Activated CD8-positive, alpha-beta T cell treated with anti-CD3 and anti-CD28 coated beads, Interleukin-2, amount 10 ng/mL, durations not matched to agents 7 days and 5 days (primary cell): ENCODE data around the gene ZNF609. TPM values are rescaled to one million over a fixed set of nuclear protein-coding genes. Genes with fewer than 3 reads are reported as not detected.

Experiments
- ATAC-seq: fragments of 150-1000 bp; cut with Tn5 transposase; one replicate; pipeline ENCODE4 v1.10.0; 2021; ENCODE audit warnings: moderate library complexity
- CTCF ChIA-PET: fragments of 350-600 bp; sonication (Branson Sonifier 250); formaldehyde crosslinking; loops from one replicate; lab custom pipeline; 2021; ENCODE audit warnings: antibody characterized with exemption; lab: Charles Lee
- POLR2A ChIA-PET: fragments of 350-600 bp; sonication (Branson Sonifier 250); formaldehyde crosslinking; loops from one replicate; lab custom pipeline; 2021; ENCODE audit warnings: antibody characterized with exemption; lab: Charles Lee
- DNase-seq: peaks from one replicate; pipeline ENCODE4 v3.0.0-alpha.2; 2020
- H3K27ac Mint-ChIP-seq: one replicate; pipeline ENCODE4 v1.8.0; 2021; ENCODE audit warnings: mild to moderate bottlenecking, mixed read lengths
- H3K27me3 Mint-ChIP-seq: one replicate; pipeline ENCODE4 v1.8.0; 2021; ENCODE audit warnings: low read depth, mixed read lengths
- H3K36me3 Mint-ChIP-seq: one replicate; pipeline ENCODE4 v1.8.0; 2021; ENCODE audit warnings: low read depth, mixed read lengths
- H3K4me1 Mint-ChIP-seq: one replicate; pipeline ENCODE4 v1.8.0; 2021; ENCODE audit warnings: low read depth, mixed read lengths
- H3K4me3 Mint-ChIP-seq: one replicate; pipeline ENCODE4 v1.8.0; 2021; ENCODE audit warnings: mild to moderate bottlenecking, mixed read lengths
- H3K9me3 Mint-ChIP-seq: one replicate; pipeline ENCODE4 v1.8.0; 2022; ENCODE audit warnings: mixed read lengths; ENCODE audit not compliant: insufficient read depth
- total RNA-seq, 2 experiments: library from RNA; stranded (reverse); gene quantifications; one replicate each; pipeline ENCODE4 v1.2.3, GENCODE V29; 2021

The ZNF609 gene
- total RNA-seq, 2 experiments from 2014 or later: 39.9 to 40.5 TPM

DNA sequence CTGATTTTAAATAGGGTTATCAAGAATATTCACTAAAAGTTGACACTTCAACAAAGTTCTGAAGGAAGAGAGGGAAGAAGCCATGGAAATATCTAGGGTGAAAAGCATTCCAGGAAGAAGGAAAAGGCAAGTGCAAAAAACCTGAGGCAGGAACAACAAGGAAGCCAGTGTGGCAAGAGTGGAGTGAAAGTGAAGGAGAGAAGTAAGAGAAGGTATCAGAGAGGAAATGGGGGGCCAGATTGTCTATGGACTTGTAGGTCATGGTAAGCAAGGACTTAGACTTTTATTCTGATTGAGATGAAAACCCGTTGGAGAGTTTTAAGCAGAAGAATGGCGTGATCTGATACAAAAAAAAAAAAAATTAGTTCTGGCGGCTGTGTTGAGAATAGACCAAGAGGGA lies 18.5 kb upstream of the ZNF609 start:
- Mint-ChIP-seq H3K4me1 (peaks cover 51% of the 10 kb centered on the region), H3K27me3 (no peaks in the 10 kb centered on the region), H3K36me3 (peaks cover 34% of the 10 kb centered on the region), H3K27ac (peak overlapping the region; percentile 61), H3K9me3 (no peaks in the 10 kb centered on the region), H3K4me3 (no peak overlapping the region)
- ATAC-seq (no peak), DNase-seq (no peak)
- POLR2A ChIA-PET: no interaction called here
- CTCF ChIA-PET: no interaction called here

- CTCF ChIA-PET: interaction anchor here (1.4 to 2.3 kb wide), 2 partner anchors 15 to 17 kb away, joined by 3 to 7 read pairs; partner anchors contain the start of gene ZNF609
- DNase-seq: no peak
- ATAC-seq: no peak
- Mint-ChIP-seq H3K27ac (peak overlapping the region; percentile 27), H3K4me3 (no peak overlapping the region), H3K36me3 (peaks cover 33% of the 10 kb centered on the region), H3K4me1 (peaks cover 51% of the 10 kb centered on the region), H3K9me3 (no peaks in the 10 kb centered on the region), H3K27me3 (no peaks in the 10 kb centered on the region)
- POLR2A ChIA-PET: interaction anchor here (0.6 kb wide), 1 partner anchor 26 kb away, joined by 3 read pairs; no protein-coding TSS in a partner anchor
These were observed 17.4 kb upstream of the ZNF609 start for GRCh38 chr15:64443016-64443415.

GRCh38 chr15:64443747-64444621 lies 16.4 kb upstream of the ZNF609 start:
- ChIA-PET CTCF (interaction anchor here (0.6 to 2.3 kb wide), 4 partner anchors 14 to 239 kb away, joined by 3 to 7 read pairs (median 3); partner anchors contain the start of gene ZNF609), POLR2A (interaction anchor here (0.6 to 1.6 kb wide), 4 partner anchors 9 to 57 kb away, joined by 3 to 11 read pairs (median 3); partner anchors contain the start of genes TRIP4 and ZNF609)
- peak overlapping the region; percentile 44 for H3K4me3 Mint-ChIP-seq
- peaks cover 49% of the 10 kb centered on the region for H3K4me1 Mint-ChIP-seq
- H3K27me3 Mint-ChIP-seq: no peaks in the 10 kb centered on the region
- peaks cover 36% of the 10 kb centered on the region for H3K36me3 Mint-ChIP-seq
- peak overlapping the region; percentile 69 for H3K27ac Mint-ChIP-seq
- peak; percentile 69 for ATAC-seq
- DNase-seq: no peak
- no peaks in the 10 kb centered on the region for H3K9me3 Mint-ChIP-seq

DNA sequence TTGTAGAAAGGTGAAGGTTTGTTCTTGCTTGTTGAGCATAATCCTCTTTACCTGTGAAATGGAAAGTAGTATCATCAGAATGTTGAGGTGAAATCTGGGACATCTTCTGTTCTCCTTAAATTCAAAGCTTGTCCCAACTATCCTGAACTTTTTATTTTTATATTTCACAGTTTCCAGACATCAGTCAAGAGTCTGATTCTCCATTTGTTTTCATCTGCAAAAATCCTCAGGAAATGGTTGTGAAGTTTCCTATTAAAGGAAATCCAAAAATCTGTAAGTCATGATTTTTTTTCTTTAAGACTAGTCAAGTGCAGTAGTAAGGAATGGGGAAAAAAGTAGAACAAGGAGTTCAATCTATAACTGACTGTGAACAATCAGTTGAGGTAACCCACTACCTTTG lies 15.5 kb upstream of the ZNF609 start:
- Mint-ChIP-seq H3K27ac (peak overlapping the region; percentile 69), H3K9me3 (no peaks in the 10 kb centered on the region), H3K4me3 (no peak overlapping the region), H3K27me3 (no peaks in the 10 kb centered on the region), H3K4me1 (peaks cover 52% of the 10 kb centered on the region), H3K36me3 (peaks cover 34% of the 10 kb centered on the region)
- ChIA-PET CTCF (interaction anchor here (1.2 to 2.3 kb wide), 2 partner anchors 15 to 238 kb away, joined by 3 to 7 read pairs; partner anchors contain the start of gene ZNF609), POLR2A (interaction anchor here (1.3 to 1.6 kb wide), 2 partner anchors 15 to 57 kb away, joined by 3 to 11 read pairs; partner anchors contain the start of genes TRIP4 and ZNF609)
- no peak for ATAC-seq
- DNase-seq: no peak

DNA sequence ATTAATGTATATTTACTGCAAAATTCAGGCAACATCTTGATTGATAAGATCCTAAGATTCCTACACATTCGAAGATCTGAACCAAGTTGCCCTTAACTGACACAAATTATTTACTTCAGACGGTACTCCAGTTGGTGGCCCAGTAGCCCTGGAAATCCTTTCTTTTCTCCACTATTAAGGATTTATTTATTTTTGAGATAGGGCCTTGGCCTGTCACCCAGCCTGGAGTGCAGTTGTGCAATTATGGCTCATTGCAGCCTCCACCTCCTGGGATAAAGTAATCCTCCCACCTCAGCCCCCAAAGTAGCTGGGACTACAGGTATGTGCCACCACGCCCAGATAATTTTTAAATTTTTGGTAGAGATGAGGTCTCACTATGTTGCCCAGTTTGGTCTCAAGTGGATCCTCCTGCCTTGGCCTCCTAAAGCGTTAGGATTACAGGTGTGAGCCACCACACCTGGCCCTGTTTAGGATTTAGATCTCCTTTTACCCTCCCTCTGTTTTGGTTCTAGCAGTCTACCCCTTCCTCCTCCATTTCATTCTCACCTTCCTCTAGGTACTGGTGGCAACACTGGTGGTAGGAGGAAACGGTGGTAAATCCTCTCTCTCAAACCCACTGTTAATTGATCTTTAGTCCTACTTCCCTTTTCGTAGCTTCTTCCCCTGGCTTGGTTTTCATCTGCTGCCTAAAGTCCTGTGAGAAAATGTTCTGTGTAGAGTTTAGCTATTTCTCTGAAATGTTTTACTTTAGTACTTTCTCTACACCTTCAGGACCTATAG lies 12.7 kb upstream of the ZNF609 start:
- ChIA-PET CTCF (interaction anchor here (0.8 to 1.3 kb wide), 2 partner anchors 12 to 204 kb away, joined by 3 to 5 read pairs; no protein-coding TSS in a partner anchor), POLR2A (interaction anchor here (2.5 kb wide), 1 partner anchor 12 kb away, joined by 11 read pairs; the partner anchor contains the start of gene ZNF609)
- Mint-ChIP-seq H3K27ac (peak overlapping the region; percentile 68), H3K27me3 (no peaks in the 10 kb centered on the region), H3K36me3 (peaks cover 25% of the 10 kb centered on the region), H3K4me1 (peaks cover 57% of the 10 kb centered on the region), H3K4me3 (no peak overlapping the region), H3K9me3 (no peaks in the 10 kb centered on the region)
- ATAC-seq (peak; percentile 24), DNase-seq (no peak)

DNA sequence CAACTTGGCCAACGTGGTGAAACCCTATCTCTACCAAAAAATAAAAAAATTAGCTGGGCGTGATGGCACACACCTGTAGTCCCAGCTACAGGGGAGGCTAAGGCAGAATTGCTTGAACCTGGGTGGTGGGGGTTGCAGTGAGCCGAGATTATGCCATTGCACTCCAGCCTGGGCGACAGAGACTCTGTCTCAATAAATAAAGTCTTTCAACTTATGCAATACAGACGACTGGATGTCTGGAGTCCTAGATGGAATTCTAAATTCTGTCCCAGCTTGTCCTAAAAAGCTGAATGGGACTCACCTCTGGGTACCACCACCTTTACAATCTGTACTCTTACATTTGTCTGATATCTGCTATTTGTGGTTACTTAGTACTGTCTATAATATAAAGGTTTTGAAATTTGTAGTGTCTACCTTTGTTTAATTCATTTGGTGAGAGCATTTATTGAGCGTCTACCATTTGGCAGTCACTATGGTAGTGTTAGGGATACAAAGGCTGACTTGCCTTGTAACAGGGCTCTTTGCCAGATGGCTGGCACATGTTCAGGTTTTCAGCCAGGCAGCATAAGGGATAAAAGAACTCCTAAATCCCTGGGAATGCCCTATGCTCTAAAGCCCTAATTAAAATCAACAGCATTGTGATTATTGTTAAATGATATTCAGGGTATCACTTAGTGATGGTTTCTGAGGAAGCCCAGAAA lies 7.2 kb upstream of the ZNF609 start:
- no peaks in the 10 kb centered on the region for H3K9me3 Mint-ChIP-seq
- peaks cover 20% of the 10 kb centered on the region for H3K36me3 Mint-ChIP-seq
- H3K4me1 Mint-ChIP-seq: peaks cover 48% of the 10 kb centered on the region
- ChIA-PET CTCF (no interaction called here), POLR2A (interaction anchor here (0.6 kb wide), 1 partner anchor 9 kb away, joined by 3 read pairs; no protein-coding TSS in a partner anchor)
- no peak overlapping the region for H3K27ac Mint-ChIP-seq
- no peaks in the 10 kb centered on the region for H3K27me3 Mint-ChIP-seq
- ATAC-seq: no peak
- DNase-seq: no peak
- H3K4me3 Mint-ChIP-seq: no peak overlapping the region

DNA sequence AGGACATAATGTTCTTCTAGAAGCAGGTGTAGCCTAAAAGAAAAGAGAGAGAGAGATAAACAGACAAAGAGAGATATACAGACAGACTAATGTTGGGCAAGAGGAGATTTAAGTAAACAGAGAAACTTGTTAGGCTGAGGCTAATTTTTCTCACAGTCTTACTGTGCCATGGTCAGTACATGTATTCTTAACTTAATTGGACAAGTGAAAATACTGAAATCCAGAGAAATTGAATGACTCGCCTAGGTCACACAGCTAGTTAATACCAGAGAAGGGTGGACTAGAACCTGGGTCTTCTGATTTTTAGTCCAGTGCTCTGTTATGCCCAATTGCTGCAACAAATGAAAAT lies 6.7 kb upstream of the ZNF609 start:
- no peaks in the 10 kb centered on the region for H3K27me3 Mint-ChIP-seq
- no peak overlapping the region for H3K27ac Mint-ChIP-seq
- H3K36me3 Mint-ChIP-seq: peaks cover 16% of the 10 kb centered on the region
- DNase-seq (no peak), ATAC-seq (no peak)
- no peaks in the 10 kb centered on the region for H3K9me3 Mint-ChIP-seq
- H3K4me3 Mint-ChIP-seq: no peak overlapping the region
- POLR2A ChIA-PET: no interaction called here
- CTCF ChIA-PET: no interaction called here
- H3K4me1 Mint-ChIP-seq: peaks cover 43% of the 10 kb centered on the region

DNA sequence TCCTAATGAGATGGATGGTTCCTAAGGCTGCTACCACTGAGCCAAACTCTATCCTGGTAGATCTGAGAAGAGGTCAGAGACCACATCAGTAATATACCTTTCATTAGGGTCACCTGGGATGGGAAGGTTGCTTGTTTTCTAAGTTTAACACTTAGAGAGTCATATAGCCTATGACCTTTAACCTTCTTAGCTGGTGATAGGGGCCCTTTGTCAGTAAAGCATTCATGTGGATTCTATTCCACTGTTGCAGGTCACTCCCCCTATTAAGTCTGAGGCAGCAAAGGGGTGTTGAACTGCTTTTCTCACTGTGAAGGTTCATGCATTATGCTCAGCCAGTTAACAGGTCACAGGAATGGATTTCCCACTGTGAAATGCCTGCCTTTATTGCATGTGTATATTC lies 6.1 kb upstream of the ZNF609 start:
- H3K4me3 Mint-ChIP-seq: no peak overlapping the region
- H3K27me3 Mint-ChIP-seq: no peaks in the 10 kb centered on the region
- H3K9me3 Mint-ChIP-seq: no peaks in the 10 kb centered on the region
- no peak for ATAC-seq
- POLR2A ChIA-PET: no interaction called here
- CTCF ChIA-PET: no interaction called here
- no peak for DNase-seq
- no peak overlapping the region for H3K27ac Mint-ChIP-seq
- H3K4me1 Mint-ChIP-seq: peaks cover 44% of the 10 kb centered on the region
- H3K36me3 Mint-ChIP-seq: peaks cover 16% of the 10 kb centered on the region

DNA sequence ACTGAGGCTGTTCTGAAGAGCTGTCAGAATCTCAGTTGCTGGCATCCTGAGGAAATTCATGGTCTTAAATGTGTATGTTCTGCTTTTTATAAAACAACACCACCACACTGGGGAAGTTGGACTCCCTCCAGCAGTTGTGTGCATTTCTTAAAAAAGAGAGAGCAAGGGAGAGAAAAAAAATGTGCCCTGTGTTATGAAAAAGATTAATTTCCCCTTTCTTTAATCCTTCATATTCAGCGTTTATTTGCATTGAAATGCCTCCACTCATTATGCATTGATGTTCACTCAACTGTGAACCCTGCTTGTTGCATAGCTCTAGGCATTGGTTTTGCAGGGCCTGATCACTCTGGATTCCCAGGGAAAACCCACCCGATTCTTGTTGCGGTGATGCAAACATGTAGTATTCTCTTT lies 4.4 kb upstream of the ZNF609 start:
- Mint-ChIP-seq H3K4me3 (no peak overlapping the region), H3K36me3 (peaks cover 16% of the 10 kb centered on the region), H3K27ac (no peak overlapping the region), H3K9me3 (no peaks in the 10 kb centered on the region), H3K27me3 (no peaks in the 10 kb centered on the region), H3K4me1 (peaks cover 44% of the 10 kb centered on the region)
- ATAC-seq: no peak
- DNase-seq: no peak
- ChIA-PET POLR2A (no interaction called here), CTCF (interaction anchor here (0.6 to 2.8 kb wide), 4 partner anchors 15 to 197 kb away, joined by 3 to 12 read pairs (median 4); no protein-coding TSS in a partner anchor)

- no peak overlapping the region for H3K4me3 Mint-ChIP-seq
- H3K9me3 Mint-ChIP-seq: no peaks in the 10 kb centered on the region
- DNase-seq (no peak), ATAC-seq (no peak)
- H3K27ac Mint-ChIP-seq: no peak overlapping the region
- H3K27me3 Mint-ChIP-seq: no peaks in the 10 kb centered on the region
- peaks cover 49% of the 10 kb centered on the region for H3K4me1 Mint-ChIP-seq
- POLR2A ChIA-PET: no interaction called here
- peaks cover 19% of the 10 kb centered on the region for H3K36me3 Mint-ChIP-seq
- CTCF ChIA-PET: interaction anchor here (0.6 to 2.8 kb wide), 4 partner anchors 16 to 29 kb away, joined by 3 to 12 read pairs (median 4); no protein-coding TSS in a partner anchor
These were observed 3.7 kb upstream of the ZNF609 start for GRCh38 chr15:64456634-64457108.
